SK-MEL-5 (cell line): ENCODE results near the gene MEMO1. TPM values are rescaled to one million over a fixed set of nuclear protein-coding genes. Genes with fewer than 3 reads are reported as not detected.
"Not testable (repeated sequence)": the region's sequence is repeated elsewhere in the genome, so short reads cannot be mapped to it uniquely, and the experiment has no call there.

Experiments used
- DNase-seq: peaks from one replicate; pipeline ENCODE4 v3.0.0-alpha.2; 2016; ENCODE audit warnings: low read depth, low spot score
- in situ Hi-C: cut with HindIII; loops from 2 replicates; pipeline ENCODE4 v1.10.0; 2016; ENCODE audit warnings: low sequenced_read_pairs, high pct_unique_total_duplicates, low pct_unique_long_range_greater_than_20kb
- total RNA-seq: library from RNA; depleted of rRNA; stranded (reverse); fragments of >200 nt; shearing (Covaris generic); gene quantifications from 2 replicates; pipeline ENCODE4 v1.2.3, GENCODE V29; 2014

The MEMO1 gene
- total RNA-seq, 1 experiment from 2014 or later = 56.2 TPM

- DNase-seq = no peak
- in situ Hi-C loops = no loop called here
Measured at GRCh38 chr2:31973665-31974064, 37.1 kb downstream of the MEMO1 start.

- in situ Hi-C loops = no loop called here
- no peak for DNase-seq
Measured at GRCh38 chr2:31972059-31972458, 38.7 kb downstream of the MEMO1 start.

GRCh38 chr2:31969178-31969577, 41.6 kb downstream of the MEMO1 start:
- in situ Hi-C loops = no loop called here
- no peak for DNase-seq

GRCh38 chr2:31967790-31968189, 43.0 kb downstream of the MEMO1 start:
- no peak for DNase-seq

GRCh38 chr2:31966402-31966801, 44.4 kb downstream of the MEMO1 start:
- DNase-seq, in situ Hi-C loops: not testable (repeated sequence)

More at GRCh38 chr2:31967790-31968189, 43.0 kb downstream of the MEMO1 start:
- in situ Hi-C loops = no loop called here

- in situ Hi-C loops = no loop called here
- no peak for DNase-seq
Measured at GRCh38 chr2:31965094-31965493, 45.7 kb downstream of the MEMO1 start.

GRCh38 chr2:31962757-31963361, 47.9 kb downstream of the MEMO1 start:
- no peak for DNase-seq
- in situ Hi-C loops = no loop called here

- in situ Hi-C loops = no loop called here
Measured at GRCh38 chr2:31958140-31958717, 52.6 kb downstream of the MEMO1 start.

GRCh38 chr2:31957354-31958139, 53.3 kb downstream of the MEMO1 start:
- in situ Hi-C loops = no loop called here

More at GRCh38 chr2:31958140-31958717, 52.6 kb downstream of the MEMO1 start:
- no peak for DNase-seq

GRCh38 chr2:31956934-31957333, 53.9 kb downstream of the MEMO1 start:
- in situ Hi-C loops, DNase-seq: not testable (repeated sequence)

More at GRCh38 chr2:31957354-31958139, 53.3 kb downstream of the MEMO1 start:
- no peak for DNase-seq

- no peak for DNase-seq
- in situ Hi-C loops = no loop called here
Measured at GRCh38 chr2:31956312-31956711, 54.5 kb downstream of the MEMO1 start.

- DNase-seq = not testable (repeated sequence)
Measured at GRCh38 chr2:31953095-31953494, 57.7 kb downstream of the MEMO1 start.

GRCh38 chr2:31950946-31951562, 59.8 kb downstream of the MEMO1 start:
- no peak for DNase-seq
- in situ Hi-C loops = no loop called here

More at GRCh38 chr2:31953095-31953494, 57.7 kb downstream of the MEMO1 start:
- in situ Hi-C loops = not testable (repeated sequence)

GRCh38 chr2:31947871-31948270, 62.9 kb downstream of the MEMO1 start:
- in situ Hi-C loops = no loop called here

GRCh38 chr2:31946838-31947237, 64.0 kb downstream of the MEMO1 start:
- in situ Hi-C loops = no loop called here
- no peak for DNase-seq

More at GRCh38 chr2:31947871-31948270, 62.9 kb downstream of the MEMO1 start:
- no peak for DNase-seq

- DNase-seq = no peak
- in situ Hi-C loops = no loop called here
Measured at GRCh38 chr2:31945572-31945935, 65.3 kb downstream of the MEMO1 start.

GRCh38 chr2:31944828-31945571, 65.8 kb downstream of the MEMO1 start:
- in situ Hi-C loops = no loop called here

More at GRCh38 chr2:31944828-31945571, 65.8 kb downstream of the MEMO1 start:
- DNase-seq = no peak
